ENCODE measurements around the gene CHMP4A.

The CHMP4A gene

DNA sequence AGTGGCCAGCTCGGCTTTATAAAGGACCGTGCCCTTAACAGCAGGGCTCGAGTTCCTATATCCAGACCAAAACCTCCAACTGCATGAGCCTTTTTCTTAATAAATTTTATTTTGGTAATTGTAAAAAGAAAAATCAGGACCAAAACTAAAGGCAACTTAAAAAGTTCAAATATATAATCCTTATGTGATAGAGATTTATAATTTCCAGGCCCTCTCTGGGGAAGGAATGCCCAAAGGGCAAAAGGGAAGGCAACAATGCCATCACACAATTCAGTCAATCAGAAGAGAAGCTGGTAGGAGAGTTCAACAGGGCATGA, 24.3 kb downstream of the CHMP4A start:
- peak overlapping the region; percentile 71 for H3K4me2 ChIP-seq (ENCODE audit: low read depth, low read length, poor library complexity, severe bottlenecking)
- H3F3A ChIP-seq (ENCODE audit: insufficient read depth), result peaks cover 14% of the 10 kb centered on the region
- peak overlapping the region; percentile 63 for H3K27ac ChIP-seq (ENCODE audit: low read depth, low read length)
- H2AFZ ChIP-seq (ENCODE audit: low read depth, low read length, severe bottlenecking), result peak overlapping the region; percentile 56
- H3K4me3 ChIP-seq (ENCODE audit: insufficient read depth, low read length, poor library complexity, severe bottlenecking), result peak overlapping the region; percentile 81
- peaks cover under 1% of the 10 kb centered on the region; the same call in 1 of the 2 replicates for H3K79me2 ChIP-seq (ENCODE audit: insufficient read depth, low read length)
- no peaks in the 10 kb centered on the region for H3K27me3 ChIP-seq (ENCODE audit: low read length)
- H3K9ac ChIP-seq (ENCODE audit: low read length), result peak overlapping the region; percentile 72
- H3K9me2 ChIP-seq (replicated peaks; ENCODE audit: insufficient read depth, low read length), result no peaks in the 10 kb centered on the region
- H3K36me3 ChIP-seq (ENCODE audit: low read length), result no peaks in the 10 kb centered on the region
- no peaks in the 10 kb centered on the region for H3K9me3 ChIP-seq (ENCODE audit: insufficient read depth, low read length)
- TF ChIP-seq EZH2phosphoT487 (conservative IDR thresholded peaks at IDR 0.05; ENCODE audit: low read length), result no peak
- TF ChIP-seq CTCF (IDR thresholded peaks at IDR 0.05; ENCODE audit: insufficient read depth, low read length, poor library complexity, severe bottlenecking), result no peak
- no peaks in the 10 kb centered on the region for H4K20me1 ChIP-seq (ENCODE audit: low read depth, low read length)

DNA sequence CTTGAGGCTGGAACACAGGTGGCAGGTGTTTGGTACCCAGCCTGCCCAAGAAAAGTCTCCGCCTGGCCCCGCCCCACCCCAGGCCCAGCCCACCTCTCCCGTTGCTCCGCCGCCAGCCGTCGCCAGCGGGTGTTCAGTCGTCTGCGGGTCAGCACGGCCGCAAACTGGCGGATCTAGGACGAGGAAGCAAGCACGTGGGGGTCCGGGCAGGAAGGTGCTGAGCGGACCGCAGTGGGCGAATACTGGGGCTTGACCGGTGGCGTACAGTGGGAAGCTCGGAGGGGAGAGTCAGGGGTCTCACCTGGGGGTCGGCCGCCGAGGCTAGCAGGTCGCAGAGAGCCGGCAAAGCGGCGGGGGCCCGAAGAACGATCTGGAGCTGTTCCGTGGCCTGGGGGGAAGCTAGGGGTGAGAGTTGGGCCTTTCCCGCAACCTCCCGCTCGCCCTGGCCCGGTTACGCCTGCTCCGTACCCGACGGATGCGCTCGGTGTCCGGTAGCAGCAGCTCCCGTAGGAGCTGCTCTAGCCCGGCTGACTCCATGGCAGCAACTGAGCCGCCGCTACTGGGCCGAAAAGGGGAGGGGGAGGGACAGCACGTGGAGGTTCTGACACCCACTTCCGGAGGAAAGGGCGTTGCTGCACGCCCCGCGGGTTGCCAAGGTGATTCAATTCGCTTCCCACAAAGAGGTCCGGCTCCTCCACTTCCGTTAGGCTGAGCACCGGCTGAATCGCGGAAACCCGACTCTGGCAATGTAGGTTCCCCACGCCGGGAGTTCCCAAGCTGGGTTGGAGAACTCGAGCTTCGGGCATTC, 24.8 kb downstream of the CHMP4A start, which contains the start of gene IPO4:
IPO4 (minus strand) TSS at position 566 of the 808 bp plus-strand sequence; CDS start at position 537, 29 bp downstream.
- TF ChIP-seq EZH2phosphoT487 (conservative IDR thresholded peaks at IDR 0.05; ENCODE audit: low read length), result no peak
- TF ChIP-seq CTCF (IDR thresholded peaks at IDR 0.05; ENCODE audit: insufficient read depth, low read length, poor library complexity, severe bottlenecking), result no peak
- no peaks in the 10 kb centered on the region for H3K79me2 ChIP-seq (ENCODE audit: insufficient read depth, low read length)
- no peaks in the 10 kb centered on the region for H4K20me1 ChIP-seq (ENCODE audit: low read depth, low read length)
- H3K9me3 ChIP-seq (ENCODE audit: insufficient read depth, low read length), result no peaks in the 10 kb centered on the region
- H3K27ac ChIP-seq (ENCODE audit: low read depth, low read length), result peak within 1 kb of the TSS; percentile 63
- peak within 1 kb of the TSS; percentile 72 for H3K9ac ChIP-seq (ENCODE audit: low read length)
- peak within 1 kb of the TSS; percentile 81 for H3K4me3 ChIP-seq (ENCODE audit: insufficient read depth, low read length, poor library complexity, severe bottlenecking)
- H3F3A ChIP-seq (ENCODE audit: insufficient read depth), result peaks cover 14% of the 10 kb centered on the region
- H2AFZ ChIP-seq (ENCODE audit: low read depth, low read length, severe bottlenecking), result peak within 1 kb of the TSS; percentile 56
- H3K27me3 ChIP-seq (ENCODE audit: low read length), result no peaks in the 10 kb centered on the region
- H3K36me3 ChIP-seq (ENCODE audit: low read length), result no peaks in the 10 kb centered on the region
- peak within 1 kb of the TSS; percentile 71 for H3K4me2 ChIP-seq (ENCODE audit: low read depth, low read length, poor library complexity, severe bottlenecking)
- H3K9me2 ChIP-seq (replicated peaks; ENCODE audit: insufficient read depth, low read length), result no peaks in the 10 kb centered on the region

- Histone ChIP-seq H3K9me3 (ENCODE audit: insufficient read depth, low read length) (no peaks in the 10 kb centered on the region), H3K4me3 (ENCODE audit: insufficient read depth, low read length, poor library complexity, severe bottlenecking) (peak overlapping the region; percentile 81)
Observed at GRCh38 chr14:24187539-24187915, 25.8 kb downstream of the CHMP4A start.

More at GRCh38 chr14:24187539-24187915, 25.8 kb downstream of the CHMP4A start:
- H3K9me2 ChIP-seq (replicated peaks; ENCODE audit: insufficient read depth, low read length), result no peaks in the 10 kb centered on the region
- no peaks in the 10 kb centered on the region for H3K36me3 ChIP-seq (ENCODE audit: low read length)
- H3K27ac ChIP-seq (ENCODE audit: low read depth, low read length), result peak overlapping the region; percentile 44; the same call in 1 of the 2 replicates
- no peaks in the 10 kb centered on the region for H4K20me1 ChIP-seq (ENCODE audit: low read depth, low read length)
- peaks cover 14% of the 10 kb centered on the region for H3F3A ChIP-seq (ENCODE audit: insufficient read depth)
- H3K4me2 ChIP-seq (ENCODE audit: low read depth, low read length, poor library complexity, severe bottlenecking), result peak overlapping the region; percentile 71
- no peak overlapping the region for H2AFZ ChIP-seq (ENCODE audit: low read depth, low read length, severe bottlenecking)
- H3K79me2 ChIP-seq (ENCODE audit: insufficient read depth, low read length), result no peaks in the 10 kb centered on the region
- H3K27me3 ChIP-seq (ENCODE audit: low read length), result no peaks in the 10 kb centered on the region
- no peak for TF ChIP-seq EZH2phosphoT487 (conservative IDR thresholded peaks at IDR 0.05; ENCODE audit: low read length)
- no peak for TF ChIP-seq CTCF (IDR thresholded peaks at IDR 0.05; ENCODE audit: insufficient read depth, low read length, poor library complexity, severe bottlenecking)
- peak overlapping the region; percentile 72 for H3K9ac ChIP-seq (ENCODE audit: low read length)
